WTC11 (cell line): Measurements from ENCODE around the gene SLC10A7.

Experiments
- CBFB ChIP-seq: sonication (generic); formaldehyde crosslinking; IDR thresholded peaks from 2 replicates; pipeline ENCODE4 v1.8.1; 2022; ENCODE audit warnings: mild to moderate bottlenecking, low read depth, missing genetic modification reagents
- ELF4 ChIP-seq: sonication (generic); formaldehyde crosslinking; IDR thresholded peaks from 2 replicates; pipeline ENCODE4 v1.8.1; 2022; ENCODE audit warnings: low read depth, mild to moderate bottlenecking, moderate library complexity, missing genetic modification reagents
- ESRRA ChIP-seq: sonication (generic); formaldehyde crosslinking; IDR thresholded peaks from 2 replicates; pipeline ENCODE4 v1.8.1; 2022; ENCODE audit warnings: mild to moderate bottlenecking, missing genetic modification reagents, borderline replicate concordance
- GABPB1 ChIP-seq: sonication (generic); formaldehyde crosslinking; IDR thresholded peaks from 2 replicates; pipeline ENCODE4 v1.8.1; 2023; ENCODE audit warnings: mild to moderate bottlenecking, missing genetic modification reagents
- MAX ChIP-seq: sonication (generic); formaldehyde crosslinking; IDR thresholded peaks from 2 replicates; pipeline ENCODE4 v1.8.0; 2022; ENCODE audit warnings: mild to moderate bottlenecking, missing genetic modification reagents
- NFYB ChIP-seq: sonication (generic); formaldehyde crosslinking; conservative IDR thresholded peaks from 2 replicates; pipeline ENCODE4 v1.8.0; 2022; ENCODE audit warnings: low read depth, missing genetic modification reagents
- RELA ChIP-seq: sonication (generic); formaldehyde crosslinking; IDR thresholded peaks from 2 replicates; pipeline ENCODE4 v1.8.1; 2022; ENCODE audit warnings: missing genetic modification reagents, mild to moderate bottlenecking, borderline replicate concordance
- RORB ChIP-seq: fragments of 250-450 bp; sonication (Bioruptor Pico); IDR thresholded peaks from 2 replicates; pipeline ENCODE4 v1.9.0; 2021; ENCODE audit warnings: mild to moderate bottlenecking
- TEAD1 ChIP-seq: sonication (generic); formaldehyde crosslinking; IDR thresholded peaks from 2 replicates; pipeline ENCODE4 v1.8.0; 2022; ENCODE audit warnings: mild to moderate bottlenecking, missing genetic modification reagents
- ZNF263 ChIP-seq: sonication (generic); formaldehyde crosslinking; IDR thresholded peaks from 2 replicates; pipeline ENCODE4 v1.8.1; 2022; ENCODE audit warnings: low read depth, mild to moderate bottlenecking, moderate library complexity, missing genetic modification reagents
- TF ChIP-seq, protein P1 (sequence below): fragments of 200-600 bp; IDR thresholded peaks from 2 replicates; pipeline ENCODE4 v1.8.0; 2022; ENCODE audit warnings: antibody characterized with exemption
- TF ChIP-seq, protein P2 (sequence below): sonication (generic); formaldehyde crosslinking; IDR thresholded peaks from 2 replicates; pipeline ENCODE4 v1.8.1; 2023; ENCODE audit warnings: mild to moderate bottlenecking, missing genetic modification reagents

GRCh38 chr4:146545102-146545501 lies 23.4 kb upstream of the SLC10A7 start:
- TF ChIP-seq RORB (CRISPR knock-in tag), result no peak
- TF ChIP-seq MAX (CRISPR knock-in tag), result no peak
- TF ChIP-seq ESRRA, result no peak
- no peak for TF ChIP-seq CBFB
- TF ChIP-seq ELF4, result no peak
- TF ChIP-seq, protein P1, sequence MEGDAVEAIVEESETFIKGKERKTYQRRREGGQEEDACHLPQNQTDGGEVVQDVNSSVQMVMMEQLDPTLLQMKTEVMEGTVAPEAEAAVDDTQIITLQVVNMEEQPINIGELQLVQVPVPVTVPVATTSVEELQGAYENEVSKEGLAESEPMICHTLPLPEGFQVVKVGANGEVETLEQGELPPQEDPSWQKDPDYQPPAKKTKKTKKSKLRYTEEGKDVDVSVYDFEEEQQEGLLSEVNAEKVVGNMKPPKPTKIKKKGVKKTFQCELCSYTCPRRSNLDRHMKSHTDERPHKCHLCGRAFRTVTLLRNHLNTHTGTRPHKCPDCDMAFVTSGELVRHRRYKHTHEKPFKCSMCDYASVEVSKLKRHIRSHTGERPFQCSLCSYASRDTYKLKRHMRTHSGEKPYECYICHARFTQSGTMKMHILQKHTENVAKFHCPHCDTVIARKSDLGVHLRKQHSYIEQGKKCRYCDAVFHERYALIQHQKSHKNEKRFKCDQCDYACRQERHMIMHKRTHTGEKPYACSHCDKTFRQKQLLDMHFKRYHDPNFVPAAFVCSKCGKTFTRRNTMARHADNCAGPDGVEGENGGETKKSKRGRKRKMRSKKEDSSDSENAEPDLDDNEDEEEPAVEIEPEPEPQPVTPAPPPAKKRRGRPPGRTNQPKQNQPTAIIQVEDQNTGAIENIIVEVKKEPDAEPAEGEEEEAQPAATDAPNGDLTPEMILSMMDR, result 0 out of 2 replicates have a peak, but pooled peaks have one; percentile 26
- TF ChIP-seq GABPB1, result no peak
- TF ChIP-seq, protein P2, sequence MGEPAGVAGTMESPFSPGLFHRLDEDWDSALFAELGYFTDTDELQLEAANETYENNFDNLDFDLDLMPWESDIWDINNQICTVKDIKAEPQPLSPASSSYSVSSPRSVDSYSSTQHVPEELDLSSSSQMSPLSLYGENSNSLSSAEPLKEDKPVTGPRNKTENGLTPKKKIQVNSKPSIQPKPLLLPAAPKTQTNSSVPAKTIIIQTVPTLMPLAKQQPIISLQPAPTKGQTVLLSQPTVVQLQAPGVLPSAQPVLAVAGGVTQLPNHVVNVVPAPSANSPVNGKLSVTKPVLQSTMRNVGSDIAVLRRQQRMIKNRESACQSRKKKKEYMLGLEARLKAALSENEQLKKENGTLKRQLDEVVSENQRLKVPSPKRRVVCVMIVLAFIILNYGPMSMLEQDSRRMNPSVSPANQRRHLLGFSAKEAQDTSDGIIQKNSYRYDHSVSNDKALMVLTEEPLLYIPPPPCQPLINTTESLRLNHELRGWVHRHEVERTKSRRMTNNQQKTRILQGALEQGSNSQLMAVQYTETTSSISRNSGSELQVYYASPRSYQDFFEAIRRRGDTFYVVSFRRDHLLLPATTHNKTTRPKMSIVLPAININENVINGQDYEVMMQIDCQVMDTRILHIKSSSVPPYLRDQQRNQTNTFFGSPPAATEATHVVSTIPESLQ (CRISPR knock-in tag), result no peak
- no peak for TF ChIP-seq TEAD1
- TF ChIP-seq NFYB, result no peak
- no peak for TF ChIP-seq RELA (CRISPR knock-in tag)
- no peak for TF ChIP-seq ZNF263 (CRISPR knock-in tag)
